Activated T-helper 2 cell treated with anti-CD3 and anti-CD28 coated beads, Interferon-gamma antibody, Interleukin-2, Interleukin-4, amounts not matched to agents 10 μg/mL and 5 μg/mL and 100 μg/mL, durations not matched to agents 14 hours and 24 hours and 36 hours (primary cell): Measurements from ENCODE around the gene STAC3. TPM values are rescaled to one million over a fixed set of nuclear protein-coding genes. Genes with fewer than 3 reads are reported as not detected.
A peak's percentile ranks its signal among the peaks of the same experiment; 100 is the strongest.

Experiments
- DNase-seq: peaks from one replicate; pipeline ENCODE4 v3.0.0; 2021; ENCODE audit warnings: low spot score
- H3K27ac Mint-ChIP-seq: one replicate; pipeline ENCODE4 v1.8.0; 2021; ENCODE audit warnings: mixed read lengths
- H3K27me3 Mint-ChIP-seq: one replicate; pipeline ENCODE4 v1.8.0; 2021; ENCODE audit warnings: low read depth, mixed read lengths
- H3K36me3 Mint-ChIP-seq: one replicate; pipeline ENCODE4 v1.8.0; 2021; ENCODE audit warnings: low read depth, mixed read lengths
- H3K4me1 Mint-ChIP-seq: one replicate; pipeline ENCODE4 v1.8.0; 2021; ENCODE audit warnings: low read depth, mixed read lengths
- H3K4me3 Mint-ChIP-seq: one replicate; pipeline ENCODE4 v1.8.0; 2021; ENCODE audit warnings: low read depth, mild to moderate bottlenecking, moderate library complexity, mixed read lengths
- H3K9me3 Mint-ChIP-seq: one replicate; pipeline ENCODE4 v1.8.0; 2021; ENCODE audit warnings: mixed read lengths
- intact Hi-C: fragments of 100-400 bp; cut with micrococcal nuclease; formaldehyde crosslinking; loops from one replicate; pipeline ENCODE4 v1.15.1; 2023
- total RNA-seq: library from RNA; stranded (reverse); gene quantifications from 2 replicates; pipeline ENCODE4 v1.2.3, GENCODE V29; 2022

Gene STAC3
- total RNA-seq, 1 donor from 2014 or later = 5.6 TPM

GRCh38 chr12:57266681-57267080 lies 15.7 kb upstream of the STAC3 start:
- no peaks in the 10 kb centered on the region for H3K9me3 Mint-ChIP-seq
- H3K4me3 Mint-ChIP-seq = no peak overlapping the region
- H3K4me1 Mint-ChIP-seq = peaks cover 7% of the 10 kb centered on the region
- no peak for DNase-seq
- H3K27me3 Mint-ChIP-seq = no peaks in the 10 kb centered on the region
- intact Hi-C loops = no loop called here
- peaks cover 49% of the 10 kb centered on the region for H3K36me3 Mint-ChIP-seq
- peak overlapping the region; percentile 38 for H3K27ac Mint-ChIP-seq

GRCh38 chr12:57263096-57263495 lies 12.1 kb upstream of the STAC3 start:
- Mint-ChIP-seq H3K27me3 (no peaks in the 10 kb centered on the region), H3K4me3 (no peak overlapping the region), H3K36me3 (peaks cover 39% of the 10 kb centered on the region), H3K4me1 (peaks cover 3% of the 10 kb centered on the region), H3K27ac (no peak overlapping the region), H3K9me3 (no peaks in the 10 kb centered on the region)
- intact Hi-C loops = loop anchor here (2.0 kb wide), 1 partner anchor 200 kb away; no protein-coding TSS in a partner anchor
- DNase-seq = no peak

GRCh38 chr12:57262126-57262822 lies 11.3 kb upstream of the STAC3 start:
- Mint-ChIP-seq H3K27ac (no peak overlapping the region), H3K9me3 (no peaks in the 10 kb centered on the region), H3K27me3 (no peaks in the 10 kb centered on the region), H3K4me3 (no peak overlapping the region), H3K4me1 (peaks cover 2% of the 10 kb centered on the region), H3K36me3 (peaks cover 36% of the 10 kb centered on the region)
- intact Hi-C loops = loop anchor here (2.0 kb wide), 1 partner anchor 201 kb away; no protein-coding TSS in a partner anchor
- no peak for DNase-seq

- DNase-seq = no peak
- H3K27me3 Mint-ChIP-seq = no peaks in the 10 kb centered on the region
- no peaks in the 10 kb centered on the region for H3K9me3 Mint-ChIP-seq
- no peak overlapping the region for H3K4me3 Mint-ChIP-seq
- intact Hi-C loops = no loop called here
- H3K4me1 Mint-ChIP-seq = peaks cover 2% of the 10 kb centered on the region
- H3K27ac Mint-ChIP-seq = no peak overlapping the region
- peaks cover 30% of the 10 kb centered on the region for H3K36me3 Mint-ChIP-seq
Observed at GRCh38 chr12:57261428-57261865, 10.5 kb upstream of the STAC3 start.

GRCh38 chr12:57260366-57260765 lies 9.4 kb upstream of the STAC3 start:
- H3K4me1 Mint-ChIP-seq = peaks cover 2% of the 10 kb centered on the region
- H3K27ac Mint-ChIP-seq = no peak overlapping the region
- H3K36me3 Mint-ChIP-seq = peaks cover 37% of the 10 kb centered on the region
- intact Hi-C loops = no loop called here
- no peaks in the 10 kb centered on the region for H3K27me3 Mint-ChIP-seq
- H3K9me3 Mint-ChIP-seq = no peaks in the 10 kb centered on the region
- no peak for DNase-seq
- no peak overlapping the region for H3K4me3 Mint-ChIP-seq

- DNase-seq = no peak
- Mint-ChIP-seq H3K4me1 (peaks cover 2% of the 10 kb centered on the region), H3K27ac (no peak overlapping the region), H3K9me3 (no peaks in the 10 kb centered on the region), H3K36me3 (peaks cover 39% of the 10 kb centered on the region), H3K27me3 (no peaks in the 10 kb centered on the region), H3K4me3 (no peak overlapping the region)
- intact Hi-C loops = no loop called here
Observed at GRCh38 chr12:57258977-57259970, 8.3 kb upstream of the STAC3 start.

DNA sequence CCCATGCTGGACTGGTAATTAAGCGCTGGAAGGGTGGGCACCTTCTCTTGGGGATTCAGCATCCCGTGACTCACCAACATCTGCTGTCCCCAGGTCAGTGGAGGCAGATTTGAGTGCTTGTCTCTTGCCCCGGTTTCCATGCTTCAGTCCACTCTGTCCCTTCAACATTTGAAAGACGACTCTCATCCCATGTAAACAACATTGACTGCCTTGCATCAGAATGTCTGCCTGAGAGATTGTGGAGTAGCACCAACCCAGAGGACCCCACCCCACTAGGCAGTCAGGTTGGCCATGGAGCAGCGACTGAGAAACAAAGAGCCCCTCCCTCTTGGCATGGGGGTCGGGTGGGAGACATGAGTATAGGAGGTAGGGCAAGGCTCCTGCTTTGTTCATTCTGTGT lies 4.9 kb upstream of the STAC3 start:
- H3K4me3 Mint-ChIP-seq = no peak overlapping the region
- intact Hi-C loops = no loop called here
- H3K36me3 Mint-ChIP-seq = peaks cover 26% of the 10 kb centered on the region
- no peak overlapping the region for H3K27ac Mint-ChIP-seq
- no peaks in the 10 kb centered on the region for H3K9me3 Mint-ChIP-seq
- H3K27me3 Mint-ChIP-seq = no peaks in the 10 kb centered on the region
- DNase-seq = no peak
- no peaks in the 10 kb centered on the region for H3K4me1 Mint-ChIP-seq

- Mint-ChIP-seq H3K4me3 (no peak overlapping the region), H3K27ac (no peak overlapping the region), H3K36me3 (peaks cover 19% of the 10 kb centered on the region), H3K4me1 (no peaks in the 10 kb centered on the region), H3K27me3 (no peaks in the 10 kb centered on the region), H3K9me3 (no peaks in the 10 kb centered on the region)
- intact Hi-C loops = no loop called here
- DNase-seq = no peak
Observed at GRCh38 chr12:57254506-57255280, 3.7 kb upstream of the STAC3 start.

GRCh38 chr12:57250541-57250940 lies 446 bp downstream of the STAC3 start:
- Mint-ChIP-seq H3K4me1 (peaks cover 10% of the 10 kb centered on the region), H3K4me3 (no peak overlapping the region), H3K36me3 (peaks cover 8% of the 10 kb centered on the region), H3K27me3 (no peaks in the 10 kb centered on the region), H3K27ac (no peak overlapping the region), H3K9me3 (no peaks in the 10 kb centered on the region)
- intact Hi-C loops = no loop called here
- no peak for DNase-seq

DNA sequence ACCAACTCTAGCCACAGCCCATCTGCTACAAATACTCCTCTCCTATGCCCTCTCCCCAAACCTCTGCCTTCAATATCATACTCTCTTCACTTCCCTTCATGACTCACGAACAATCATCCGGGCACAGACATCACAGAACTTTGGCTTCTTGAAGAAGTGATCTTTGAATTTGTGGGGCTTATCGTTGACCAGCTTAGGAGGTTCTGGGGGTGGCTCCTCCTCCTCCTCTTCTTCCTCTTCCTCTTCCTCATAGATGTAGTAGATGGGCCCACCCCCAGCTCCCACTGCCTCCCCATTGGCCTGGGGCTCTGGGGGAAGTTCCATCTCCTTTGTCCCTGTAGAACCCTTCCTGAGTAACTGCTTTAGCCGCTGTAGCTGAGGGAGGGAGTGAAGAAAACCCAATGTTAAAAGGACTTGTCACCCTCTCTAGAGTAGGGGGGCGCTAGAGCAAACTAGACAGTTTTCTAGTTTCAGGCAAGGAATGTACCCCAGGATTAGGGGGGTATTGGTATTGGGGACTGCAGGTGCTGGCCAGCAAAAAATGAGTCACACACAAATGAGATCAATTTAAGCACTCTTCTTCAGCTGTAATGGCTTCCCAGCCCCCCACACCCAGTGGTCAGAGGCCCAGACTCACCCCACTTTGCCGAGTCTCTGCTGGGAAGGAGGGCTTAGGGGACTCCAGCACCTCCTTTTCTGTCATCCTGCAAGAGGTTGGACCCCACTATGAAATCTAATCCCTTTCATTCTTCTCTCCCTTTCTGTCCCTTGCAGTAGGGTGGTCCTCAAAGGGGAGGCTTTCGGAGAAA lies 1.8 kb downstream of the STAC3 start:
- peak overlapping the region; percentile 44 for H3K27ac Mint-ChIP-seq

DNA sequence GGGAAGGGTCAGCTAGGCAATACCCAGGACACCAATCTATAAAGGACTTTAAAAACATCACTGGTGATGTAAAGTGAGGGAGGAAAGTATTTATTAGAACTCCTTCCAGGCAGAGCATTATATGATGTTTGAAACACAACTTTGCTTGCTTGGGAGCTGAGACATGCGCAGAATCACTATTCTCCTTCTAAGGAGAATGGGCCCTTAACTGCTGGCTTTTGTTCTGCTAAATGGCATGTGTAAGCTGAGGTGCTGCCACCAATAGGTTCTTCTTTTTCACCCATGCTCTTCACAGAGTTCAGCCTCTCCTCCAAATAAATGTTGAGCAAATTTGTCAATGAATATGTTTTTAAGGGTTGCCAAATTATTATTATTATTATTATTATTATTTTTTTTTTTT lies 3.9 kb downstream of the STAC3 start:
- H3K4me1 Mint-ChIP-seq = peaks cover 20% of the 10 kb centered on the region
- no peak for DNase-seq
- no peak overlapping the region for H3K4me3 Mint-ChIP-seq
- H3K27ac Mint-ChIP-seq = no peak overlapping the region
- peaks cover 4% of the 10 kb centered on the region for H3K36me3 Mint-ChIP-seq
- peaks cover 5% of the 10 kb centered on the region for H3K27me3 Mint-ChIP-seq
- intact Hi-C loops = no loop called here
- H3K9me3 Mint-ChIP-seq = no peaks in the 10 kb centered on the region

More for the DNA sequence above, 1.8 kb downstream of the STAC3 start:
- intact Hi-C loops = no loop called here
- peaks cover 11% of the 10 kb centered on the region for H3K4me1 Mint-ChIP-seq
- H3K36me3 Mint-ChIP-seq = peaks cover 4% of the 10 kb centered on the region
- H3K4me3 Mint-ChIP-seq = peak overlapping the region; percentile 31
- no peak for DNase-seq
- no peaks in the 10 kb centered on the region for H3K27me3 Mint-ChIP-seq
- no peaks in the 10 kb centered on the region for H3K9me3 Mint-ChIP-seq

- H3K27ac Mint-ChIP-seq = no peak overlapping the region
- H3K4me3 Mint-ChIP-seq = no peak overlapping the region
- peaks cover 35% of the 10 kb centered on the region for H3K4me1 Mint-ChIP-seq
- no peak for DNase-seq
- H3K9me3 Mint-ChIP-seq = no peaks in the 10 kb centered on the region
- peaks cover 21% of the 10 kb centered on the region for H3K27me3 Mint-ChIP-seq
- intact Hi-C loops = loop anchor here (5.0 kb wide), 1 partner anchor 378 kb away; no protein-coding TSS in a partner anchor
- H3K36me3 Mint-ChIP-seq = peaks cover 4% of the 10 kb centered on the region
Observed at GRCh38 chr12:57244312-57244696, 6.7 kb downstream of the STAC3 start.
